Gastrocnemius medialis (tissue), 4 donors: Measurements from ENCODE around the gene AP5B1. TPM values are rescaled to one million over a fixed set of nuclear protein-coding genes. Genes with fewer than 3 reads are reported as not detected.

Experiments used
- ATAC-seq, 2 donors: fragments of 150-250 bp; one replicate each; pipeline ENCODE4 v1.9.1; 2016
- DNase-seq, 2 donors: peaks; one replicate each; pipeline ENCODE4 v3.0.0-alpha.2; 2019
- H3K27ac ChIP-seq, 4 donors: fragments of 200-600 bp; sonication (generic); 1 replicate in 1 of 4; 2 replicates in 3 of 4; pipeline ENCODE4 v1.5.1; 2016 to 2018; ENCODE audit warnings: mild to moderate bottlenecking in 2 of 4, moderate library complexity in 1 of 4
- H3K27me3 ChIP-seq, 3 donors: fragments of 200-600 bp; sonication (generic) in 2 of 3; 1 replicate in 1 of 3; 2 replicates in 2 of 3; pipeline versions ENCODE4 v1.5.1 to v1.6.0; 2016 to 2019; ENCODE audit warnings: mild to moderate bottlenecking in 1 of 3, moderate library complexity in 1 of 3
- H3K36me3 ChIP-seq, 2 donors: fragments of 200-600 bp; sonication (generic) in 1 of 2; one replicate each; pipeline ENCODE4 v1.5.1; 2017 to 2018
- H3K4me1 ChIP-seq, 2 donors: fragments of 200-600 bp; sonication (generic) in 1 of 2; one replicate each; pipeline ENCODE4 v1.5.1; 2016 to 2017; ENCODE audit warnings: mild to moderate bottlenecking in 2 of 2
- H3K4me3 ChIP-seq, 4 donors: fragments of 200-600 bp; sonication (generic) in 3 of 4; 1 replicate in 1 of 4; 2 replicates in 3 of 4; pipeline ENCODE4 v1.5.1; 2016 to 2019; ENCODE audit warnings: mild to moderate bottlenecking in 2 of 4
- H3K9me3 ChIP-seq, 3 donors: fragments of 200-600 bp; sonication (generic) in 2 of 3; 1 replicate in 1 of 3; 2 replicates in 2 of 3; pipeline ENCODE4 v1.5.1; 2016 to 2019
- CTCF ChIP-seq, 5 experiments: fragments of 450-650 bp in 3 of 5; fragments of 200-600 bp in 2 of 5; sonication (generic) in 2 of 5; IDR thresholded peaks in 4 of 5; conservative IDR thresholded peaks in 1 of 5; 1 replicate in 4 of 5; 2 replicates in 1 of 5; pipeline ENCODE4 v1.5.1; 2016 to 2019; ENCODE audit warnings: antibody characterized with exemption in 5 of 5, mild to moderate bottlenecking in 3 of 5, moderate library complexity in 3 of 5
- POLR2A ChIP-seq, 2 donors: fragments of 450-650 bp; IDR thresholded peaks; one replicate each; pipeline ENCODE4 v1.6.1; 2017; ENCODE audit warnings: antibody characterized with exemption in 2 of 2, mild to moderate bottlenecking in 2 of 2, moderate library complexity in 2 of 2
- in situ Hi-C, 4 donors: fragments of 200-750 bp; cut with MboI; loops; one replicate each; pipeline versions ENCODE4 v1.15.0 to v1.8.0; 2017; ENCODE audit warnings: low sequenced_read_pairs in 4 of 4
- intact Hi-C: fragments of 100-400 bp; cut with DNase I; formaldehyde crosslinking; loops from one replicate; pipeline ENCODE4 v1.15.1; 2023; ENCODE audit warnings: low total_unique reads
- total RNA-seq, 4 donors: library from RNA; depleted of rRNA; stranded (reverse); fragments of >200 nt; gene quantifications; one replicate each; pipeline versions ENCODE4 v1.1.0 to v1.2.3, GENCODE V29; 2016

Gene AP5B1
- total RNA-seq, 4 donors from 2014 or later = 20.3 to 42.5 (median 29.7) TPM

GRCh38 chr11:65821107-65821506 lies 40.3 kb upstream of the AP5B1 start:
- Histone ChIP-seq H3K36me3 (no peaks in the 10 kb centered on the region), H3K27ac (no peak overlapping the region), H3K4me3 (no peak overlapping the region), H3K4me1 (peaks cover 5 to 6% of the 10 kb centered on the region in 2 donors), H3K9me3 (no peaks in the 10 kb centered on the region), H3K27me3 (no peaks in the 10 kb centered on the region)
- ATAC-seq (no peak), DNase-seq (no peak)
- intact Hi-C loops (no loop called here), in situ Hi-C loops (loop anchor here in 2 of 4 donors (5.0 kb wide), 2 partner anchors 109 to 114 kb away; partner anchors contain the start of gene KAT5 (in 1 of the 2))
- TF ChIP-seq POLR2A (IDR thresholded peaks at IDR 0.05) = no peak
- no peak for TF ChIP-seq CTCF (IDR thresholded peaks at IDR 0.05 in 4 of 5, conservative IDR thresholded peaks at IDR 0.05 in 1 of 5)

- DNase-seq (peak; percentile 84 to 88), ATAC-seq (peak; percentile 97)
- Histone ChIP-seq H3K4me3 (peak overlapping the region; percentile 43 to 82 (median 68)), H3K27ac (peak overlapping the region; percentile 56 to 80 (median 64)), H3K4me1 (peaks cover 5 to 6% of the 10 kb centered on the region in 2 donors), H3K27me3 (no peaks in the 10 kb centered on the region), H3K9me3 (no peaks in the 10 kb centered on the region), H3K36me3 (no peaks in the 10 kb centered on the region)
- intact Hi-C loops (loop anchor here (1.0 kb wide), 4 partner anchors 38 to 112 kb away; partner anchors contain the start of genes AP5B1 and KAT5), in situ Hi-C loops (loop anchor here in 3 of 4 donors (5.0 kb wide), 2 partner anchors 46 to 106 kb away; partner anchors contain the start of gene KAT5 (in 2 of the 3))
- TF ChIP-seq POLR2A (IDR thresholded peaks at IDR 0.05) (peak in 1 of 2 donors; percentile 49), CTCF (IDR thresholded peaks at IDR 0.05 in 4 of 5, conservative IDR thresholded peaks at IDR 0.05 in 1 of 5) (peak; percentile 95 to 100 (median 96))
Measured at GRCh38 chr11:65817835-65818680, 37.3 kb upstream of the AP5B1 start.

GRCh38 chr11:65817312-65817834 lies 36.6 kb upstream of the AP5B1 start:
- no peaks in the 10 kb centered on the region for H3K36me3 ChIP-seq
- H3K27me3 ChIP-seq = no peaks in the 10 kb centered on the region
- peak overlapping the region; percentile 43 to 82 (median 68) for H3K4me3 ChIP-seq
- DNase-seq (no peak), ATAC-seq (no peak)
- in situ Hi-C loops (loop anchor here in 3 of 4 donors (5.0 kb wide), 2 partner anchors 45 to 105 kb away; partner anchors contain the start of gene KAT5 (in 2 of the 3)), intact Hi-C loops (no loop called here)
- H3K4me1 ChIP-seq = peaks cover 5 to 6% of the 10 kb centered on the region in 2 donors
- no peaks in the 10 kb centered on the region for H3K9me3 ChIP-seq
- no peak for TF ChIP-seq POLR2A (IDR thresholded peaks at IDR 0.05)
- no peak for TF ChIP-seq CTCF (IDR thresholded peaks at IDR 0.05 in 4 of 5, conservative IDR thresholded peaks at IDR 0.05 in 1 of 5)
- H3K27ac ChIP-seq = peak overlapping the region; percentile 56 to 80 (median 64)

GRCh38 chr11:65816696-65817095 lies 35.9 kb upstream of the AP5B1 start:
- H3K36me3 ChIP-seq = no peaks in the 10 kb centered on the region
- TF ChIP-seq CTCF (IDR thresholded peaks at IDR 0.05 in 4 of 5, conservative IDR thresholded peaks at IDR 0.05 in 1 of 5) = no peak
- no peak for TF ChIP-seq POLR2A (IDR thresholded peaks at IDR 0.05)
- no peaks in the 10 kb centered on the region for H3K9me3 ChIP-seq
- H3K4me1 ChIP-seq = peaks cover 5 to 6% of the 10 kb centered on the region in 2 donors
- ATAC-seq = no peak
- no peak overlapping the region for H3K4me3 ChIP-seq
- in situ Hi-C loops (loop anchor here in 3 of 4 donors (5.0 kb wide), 2 partner anchors 44 to 104 kb away; partner anchors contain the start of gene KAT5 (in 2 of the 3)), intact Hi-C loops (no loop called here)
- H3K27me3 ChIP-seq = no peaks in the 10 kb centered on the region
- no peak overlapping the region for H3K27ac ChIP-seq
- no peak for DNase-seq
